GM18867 (cell line): Measurements from ENCODE around the gene FMO3.

ENCODE experiments used
- ATAC-seq: cut with Tn5 transposase; IDR thresholded peaks from one replicate; pipeline ENCODE4 v1.9.1; 2021; ENCODE audit warnings: mild to moderate bottlenecking, moderate library complexity; ENCODE audit not compliant: unreplicated experiment

FMO3 gene

DNA sequence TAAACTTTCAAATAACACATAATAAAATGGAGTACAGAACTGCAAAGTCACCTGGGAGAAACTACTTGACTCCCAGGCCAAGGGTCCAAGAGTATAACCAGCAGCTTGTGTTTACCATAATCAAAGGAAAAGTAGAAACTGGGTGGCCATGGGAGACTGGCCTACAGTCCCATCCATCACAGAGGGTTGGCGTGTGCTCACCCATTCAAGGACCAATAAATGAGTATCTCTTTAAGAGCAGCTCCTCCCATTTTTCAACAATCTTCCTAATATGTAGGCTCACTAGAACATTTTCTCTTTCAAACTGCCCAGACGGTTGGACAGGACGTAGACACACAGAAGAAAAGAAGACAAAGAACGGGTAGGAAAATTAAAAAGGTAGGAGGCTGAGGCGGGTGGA lies at the start of gene FMO3:
Gene FMO3, plus strand, starts transcription at position 302 of the 400 bp plus-strand sequence. CDS start 1,754 bp downstream, outside the sequence.
- no peak for ATAC-seq

DNA sequence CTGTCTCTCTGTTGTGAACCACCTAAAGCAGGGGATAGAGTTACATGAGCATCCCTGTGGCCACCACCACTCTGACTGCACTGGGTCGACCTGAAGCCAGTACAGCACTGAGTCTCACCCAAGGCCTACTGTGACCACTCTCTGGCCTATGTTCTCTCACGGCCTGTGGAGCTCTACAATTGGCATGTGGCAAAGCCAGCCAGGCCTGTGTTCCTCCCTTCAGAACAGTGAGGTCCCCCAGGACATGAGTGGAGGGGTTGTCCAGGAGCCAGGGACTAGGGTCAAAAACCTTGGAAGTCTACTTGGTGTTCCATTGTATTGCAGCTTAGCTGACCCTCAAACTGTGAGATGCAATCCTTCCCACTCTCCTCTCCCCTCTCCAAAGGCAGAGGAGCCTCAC lies 42.7 kb upstream of the FMO3 start:
- ATAC-seq = no peak

DNA sequence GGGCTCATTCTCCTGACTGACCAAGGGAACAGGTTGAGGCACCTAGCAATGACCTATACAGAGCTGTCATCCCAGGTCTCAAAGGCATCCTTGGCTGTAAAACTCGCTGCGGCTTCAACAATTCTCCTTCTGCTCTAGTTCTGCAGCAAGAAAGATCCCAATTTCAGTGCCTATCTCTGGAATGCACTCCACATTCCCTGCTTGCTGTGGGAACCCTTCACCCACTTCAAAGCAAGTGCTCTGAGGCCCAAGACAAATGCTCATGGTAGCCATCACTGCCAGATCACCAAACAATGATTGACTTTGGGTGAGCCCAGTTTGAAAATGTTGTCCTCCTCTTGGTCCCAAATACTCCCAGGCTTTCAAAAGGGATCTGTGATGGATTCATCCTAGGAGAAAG lies 37.7 kb upstream of the FMO3 start:
- no peak for ATAC-seq

DNA sequence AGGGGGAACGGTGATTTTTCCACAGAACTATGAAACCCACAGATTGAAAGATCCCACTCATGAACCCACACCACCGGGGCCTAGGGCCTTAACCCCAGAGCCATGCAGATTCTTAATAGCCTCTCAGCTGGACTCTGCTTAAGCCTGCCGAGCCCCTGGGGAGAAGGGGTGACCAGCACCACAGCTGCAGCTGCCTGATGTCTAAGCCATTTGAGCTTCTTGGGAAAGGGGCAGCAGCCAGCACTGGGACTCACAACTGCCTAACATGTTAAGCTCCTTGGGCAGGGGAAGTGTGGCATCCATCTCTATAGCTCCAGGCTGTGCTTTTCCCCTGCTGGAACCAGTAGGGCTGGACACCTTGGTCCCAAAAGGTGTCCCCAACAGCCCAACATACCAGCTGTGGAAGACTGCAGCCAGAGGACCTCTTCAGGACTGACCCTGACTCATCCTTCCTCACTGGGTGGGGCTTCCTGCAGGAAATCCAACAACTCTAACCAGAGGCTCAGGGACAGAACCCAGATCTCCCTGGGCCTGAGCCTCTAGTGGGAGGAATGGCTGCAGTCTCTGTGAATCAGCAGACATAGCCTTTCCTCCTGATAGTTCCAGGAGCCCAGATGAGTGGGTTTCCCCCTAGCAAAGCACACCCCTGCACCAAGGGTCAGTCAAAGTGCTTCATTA lies 34.6 kb upstream of the FMO3 start:
- no peak for ATAC-seq

GRCh38 chr1:171061425-171062143 lies 29.1 kb upstream of the FMO3 start:
- ATAC-seq = no peak

- no peak for ATAC-seq
Observed at GRCh38 chr1:171062902-171063301, 27.8 kb upstream of the FMO3 start.

GRCh38 chr1:171075041-171075440 lies 15.7 kb upstream of the FMO3 start:
- ATAC-seq = no peak

DNA sequence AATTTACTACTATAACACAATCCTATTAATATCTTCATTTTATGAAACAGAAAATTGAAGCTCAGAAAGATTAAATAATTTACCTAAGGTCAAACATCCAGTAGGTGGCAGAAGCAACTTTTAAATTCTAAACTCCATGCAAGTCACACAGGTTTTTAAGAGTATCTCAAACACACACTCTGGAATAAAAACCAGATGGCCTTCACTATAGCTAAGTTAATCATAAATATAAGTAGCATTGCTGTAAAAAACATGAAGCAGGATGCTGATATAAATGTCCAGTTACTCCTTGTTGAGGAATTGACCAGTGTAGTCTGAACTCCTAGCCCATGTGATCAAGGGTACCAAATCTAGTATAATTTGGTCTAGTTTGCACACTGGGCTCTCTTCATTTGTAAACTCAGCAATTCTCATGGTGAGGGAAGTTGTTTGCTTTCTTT lies 9.4 kb upstream of the FMO3 start:
- ATAC-seq = no peak

- no peak for ATAC-seq
Observed at GRCh38 chr1:171081763-171082201, 8.9 kb upstream of the FMO3 start.

DNA sequence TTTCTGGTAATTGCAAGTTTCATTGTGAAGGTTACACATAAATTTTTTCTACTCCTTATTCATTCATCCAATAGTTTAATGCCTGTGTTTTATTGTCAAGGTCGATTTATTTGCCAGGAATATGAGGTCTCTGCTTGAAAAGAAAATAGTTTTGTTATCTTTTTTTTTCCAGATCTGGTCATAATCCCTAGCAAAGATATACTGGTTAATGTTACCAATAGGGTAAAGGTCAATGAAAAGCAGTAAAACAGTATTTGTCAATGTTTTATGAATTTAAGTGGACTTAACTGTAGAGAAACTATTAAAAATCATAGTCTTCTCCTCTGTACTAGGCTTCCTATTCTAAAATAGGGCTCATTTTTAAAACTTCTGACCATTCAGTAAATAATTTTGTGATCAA lies 8.1 kb upstream of the FMO3 start:
- ATAC-seq = no peak

- ATAC-seq = no peak
Observed at GRCh38 chr1:171083222-171083621, 7.5 kb upstream of the FMO3 start.

- ATAC-seq = no peak
Observed at GRCh38 chr1:171084091-171084490, 6.6 kb upstream of the FMO3 start.

DNA sequence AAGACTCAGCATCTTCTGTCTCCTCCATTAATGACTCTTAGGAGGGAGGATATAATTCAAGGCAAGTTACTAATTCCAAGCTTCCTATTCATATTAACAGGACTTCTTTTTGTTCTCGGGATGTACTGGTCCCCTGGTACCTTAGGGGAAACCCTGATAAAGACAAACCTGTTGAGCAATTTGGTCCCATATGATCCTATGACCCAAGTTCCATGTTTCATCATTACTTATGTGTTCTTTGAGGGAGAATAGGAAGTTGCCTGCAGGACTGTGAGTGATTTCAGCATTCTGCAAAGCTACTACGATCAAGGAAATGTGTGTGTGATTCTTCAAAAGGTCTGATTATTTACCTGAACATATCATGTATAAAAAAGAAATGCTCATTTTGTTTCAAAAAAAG lies 5.8 kb upstream of the FMO3 start:
- ATAC-seq = no peak

DNA sequence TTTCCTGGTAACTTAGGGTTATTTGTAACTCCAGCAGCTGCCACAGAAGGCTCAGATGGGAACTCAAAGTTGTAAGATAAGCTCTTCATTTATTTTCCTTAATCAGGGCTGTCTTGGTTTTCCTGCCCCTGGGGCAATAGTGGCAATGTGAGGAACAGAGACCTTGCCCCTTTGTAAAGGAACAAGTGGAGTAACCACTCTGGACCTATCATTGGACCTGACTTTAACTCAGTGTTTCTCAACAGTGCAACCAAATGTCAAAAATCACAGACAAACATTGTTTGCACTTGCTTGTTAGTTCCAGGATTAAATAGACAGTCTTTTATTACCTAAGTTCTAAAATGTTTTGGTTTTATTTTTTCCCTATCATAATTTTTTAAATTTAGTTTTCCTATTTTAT lies 2.8 kb upstream of the FMO3 start:
- ATAC-seq = no peak

DNA sequence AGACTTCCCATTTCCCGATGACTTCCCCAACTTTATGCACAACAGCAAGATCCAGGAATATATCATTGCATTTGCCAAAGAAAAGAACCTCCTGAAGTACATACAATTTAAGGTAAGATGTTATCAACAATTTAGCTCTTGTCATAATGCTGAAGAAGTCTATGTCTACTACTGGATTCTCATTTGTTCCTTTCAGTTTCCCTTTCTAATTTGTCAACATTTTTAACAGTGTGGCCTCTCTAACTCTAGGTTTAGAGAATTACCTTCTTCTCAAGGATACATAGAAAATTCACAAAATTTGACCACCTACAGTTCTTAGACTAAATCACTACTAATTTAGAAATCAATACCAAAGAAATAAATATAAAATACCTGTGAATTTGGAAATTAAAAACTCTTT lies 13.2 kb downstream of the FMO3 start:
- ATAC-seq = no peak

GRCh38 chr1:171107262-171107940 lies 16.7 kb downstream of the FMO3 start:
- no peak for ATAC-seq

DNA sequence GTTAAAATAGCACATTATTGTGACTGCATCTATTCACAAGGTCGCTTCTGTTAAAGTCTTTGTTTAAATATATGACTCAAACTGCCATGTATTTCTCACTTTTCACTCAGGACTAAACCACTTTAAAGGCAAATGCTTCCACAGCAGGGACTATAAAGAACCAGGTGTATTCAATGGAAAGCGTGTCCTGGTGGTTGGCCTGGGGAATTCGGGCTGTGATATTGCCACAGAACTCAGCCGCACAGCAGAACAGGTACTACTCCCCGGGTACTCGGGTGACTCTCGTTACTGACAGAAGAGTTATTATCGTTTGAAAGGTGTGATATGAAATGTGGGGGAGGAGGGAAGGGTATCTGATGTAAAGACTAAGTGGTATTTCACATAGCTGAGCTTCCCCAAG lies 17.3 kb downstream of the FMO3 start:
- no peak for ATAC-seq

DNA sequence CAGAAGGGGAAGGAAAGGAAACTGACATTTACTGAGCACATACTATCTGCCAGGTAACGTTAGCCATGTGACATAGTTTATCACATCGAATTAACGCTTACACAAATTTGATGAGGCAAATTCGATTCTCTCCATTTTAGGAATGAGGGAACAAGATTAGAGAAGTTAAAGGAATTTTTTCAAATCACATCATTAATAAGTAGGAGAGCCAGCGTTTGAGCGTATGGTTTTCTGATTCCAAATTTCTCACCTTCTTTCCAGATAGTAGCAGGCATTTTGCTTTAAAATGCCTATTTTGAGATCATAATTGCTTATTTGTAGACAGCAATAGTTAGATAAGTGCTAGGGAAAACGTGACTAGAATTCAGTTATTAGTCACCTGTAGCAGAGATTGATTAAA lies 19.3 kb downstream of the FMO3 start:
- no peak for ATAC-seq

- no peak for ATAC-seq
Observed at GRCh38 chr1:171110621-171111326, 20.1 kb downstream of the FMO3 start.

- ATAC-seq = no peak
Observed at GRCh38 chr1:171112119-171112518, 21.4 kb downstream of the FMO3 start.

- ATAC-seq = no peak
Observed at GRCh38 chr1:171113382-171113781, 22.7 kb downstream of the FMO3 start.
